H1 (cell line): ENCODE measurements around the gene PPP3CB. TPM values are rescaled to one million over a fixed set of nuclear protein-coding genes. Genes with fewer than 3 reads are reported as not detected.

ENCODE experiments used
- CHD7 ChIP-seq: fragments of 300-600 bp; sonication (generic); IDR thresholded peaks from 2 replicates; pipeline ENCODE4 v1.7.1; 2012; ENCODE audit warnings: low read length, moderate library complexity, mild to moderate bottlenecking, inconsistent platforms; ENCODE audit not compliant: insufficient replicate concordance
- PHF8 ChIP-seq: fragments of 200-600 bp; sonication (generic); conservative IDR thresholded peaks from 2 replicates; pipeline ENCODE4 v1.7.1; 2012; ENCODE audit warnings: low read depth, mild to moderate bottlenecking, inconsistent platforms, low read length, moderate library complexity
- SP4 ChIP-seq: IDR thresholded peaks from 2 replicates; pipeline ENCODE4 v1.6.1; 2012; ENCODE audit warnings: low read length, inconsistent platforms
- polyA plus RNA-seq, 7 experiments: library from polyadenylated mRNA; depleted of rRNA in 3 of 7; stranded (reverse) in 5 of 7; unstranded in 2 of 7; fragments of >200 nt in 5 of 7; fragments of 200-250 nt in 2 of 7; gene quantifications; 1 replicate in 5 of 7; 2 replicates in 1 of 7; 4 replicates in 1 of 7; pipeline versions ENCODE4 v1.2.1 to v1.2.3, GENCODE V29; 2011 to 2013; ENCODE audit warnings: missing spikeins in 2 of 7, mixed read lengths in 2 of 7
- total RNA-seq: library from RNA; stranded (reverse); fragmentation: NEBNext Ultra II Directional; extraction: Animal tissue kit (Norgen Biotek cat#: 25700); gene quantifications from 2 replicates; pipeline ENCODE4 v1.2.1, GENCODE V29; 2021

PPP3CB gene
- total and polyA plus RNA-seq, 2 of the 8 experiments (the other 6 are each of a cell fraction or from before 2014, with no cell fraction given): 10.5 to 36.3 TPM

- TF ChIP-seq CHD7 (no peak), SP4 (no peak), PHF8 (no peak)
Observed at GRCh38 chr10:73408978-73409521, 86.8 kb downstream of the PPP3CB start (continued).
